WTC11 (cell line): ENCODE measurements around the gene ZNF407. TPM values are rescaled to one million over a fixed set of nuclear protein-coding genes. Genes with fewer than 3 reads are reported as not detected.

Experiments
- ATAC-seq: fragments of 200-7000 bp; cut with Tn5 transposase; 2 replicates; pipeline ENCODE4 v1.10.0; 2021; ENCODE audit warnings: mild to moderate bottlenecking, moderate library complexity
- CTCF ChIA-PET: fragments of 300-600 bp; sonication (Branson Sonifier 250); formaldehyde crosslinking; loops from one replicate; lab custom pipeline; 2021; ENCODE audit warnings: antibody characterized with exemption; lab: Charles Lee
- POLR2A ChIA-PET: fragments of 350-600 bp; sonication (Branson Sonifier 250); formaldehyde crosslinking; loops from one replicate; lab custom pipeline; 2021; ENCODE audit warnings: antibody characterized with exemption; lab: Charles Lee
- DNase-seq: peaks from one replicate; pipeline ENCODE4 v3.0.0; 2021; ENCODE audit warnings: low spot score
- H3K27ac Mint-ChIP-seq: 2 replicates; pipeline ENCODE4 v1.8.0; 2021; ENCODE audit warnings: mixed read lengths
- H3K27me3 Mint-ChIP-seq: 2 replicates; pipeline ENCODE4 v1.8.0; 2021; ENCODE audit warnings: low read depth, mild to moderate bottlenecking, moderate library complexity, mixed read lengths
- H3K36me3 Mint-ChIP-seq: 2 replicates; pipeline ENCODE4 v1.8.0; 2021; ENCODE audit warnings: mixed read lengths
- H3K4me1 Mint-ChIP-seq: 2 replicates; pipeline ENCODE4 v1.8.0; 2022; ENCODE audit warnings: mixed read lengths
- H3K4me3 Mint-ChIP-seq: 2 replicates; pipeline ENCODE4 v1.8.0; 2021; ENCODE audit warnings: mild to moderate bottlenecking, moderate library complexity, mixed read lengths
- H3K9me3 Mint-ChIP-seq: 2 replicates; pipeline ENCODE4 v1.8.0; 2021; ENCODE audit warnings: mixed read lengths
- AFF4 ChIP-seq: sonication (generic); formaldehyde crosslinking; IDR thresholded peaks from 2 replicates; pipeline ENCODE4 v1.8.1; 2023; ENCODE audit warnings: mild to moderate bottlenecking, missing genetic modification reagents, borderline replicate concordance
- E2F5 ChIP-seq: sonication (generic); formaldehyde crosslinking; IDR thresholded peaks from 2 replicates; pipeline ENCODE4 v1.8.1; 2022; ENCODE audit warnings: mild to moderate bottlenecking, moderate library complexity, missing genetic modification reagents
- EMX1 ChIP-seq: fragments of 250-450 bp; sonication (Bioruptor Pico); IDR thresholded peaks from 2 replicates; pipeline ENCODE4 v1.8.0; 2021; ENCODE audit warnings: mild to moderate bottlenecking
- GRHL2 ChIP-seq: fragments of 250-450 bp; sonication (Bioruptor Pico); IDR thresholded peaks from 2 replicates; pipeline ENCODE4 v1.8.0; 2022; ENCODE audit warnings: mild to moderate bottlenecking, moderate library complexity; ENCODE audit not compliant: insufficient replicate concordance, severe bottlenecking
- JAZF1 ChIP-seq: fragments of 250-450 bp; sonication (Bioruptor Pico); IDR thresholded peaks from 2 replicates; pipeline ENCODE4 v1.9.0; 2021; ENCODE audit warnings: moderate library complexity, mild to moderate bottlenecking, inconsistent platforms
- MYBL2 ChIP-seq: sonication (generic); formaldehyde crosslinking; IDR thresholded peaks from 2 replicates; pipeline ENCODE4 v1.8.1; 2023; ENCODE audit warnings: mild to moderate bottlenecking, moderate library complexity, missing genetic modification reagents
- NFATC4 ChIP-seq: fragments of 250-450 bp; sonication (Bioruptor Pico); IDR thresholded peaks from 2 replicates; pipeline ENCODE4 v1.9.0; 2021; ENCODE audit warnings: mild to moderate bottlenecking
- NR1H2 ChIP-seq: sonication (generic); formaldehyde crosslinking; IDR thresholded peaks from 2 replicates; pipeline ENCODE4 v1.9.0; 2021; ENCODE audit warnings: mild to moderate bottlenecking, moderate library complexity, missing genetic modification reagents
- NR3C1 ChIP-seq: sonication (generic); formaldehyde crosslinking; conservative IDR thresholded peaks from 2 replicates; pipeline ENCODE4 v1.8.1; 2023; ENCODE audit warnings: low read depth, mild to moderate bottlenecking, missing genetic modification reagents
- OVOL2 ChIP-seq: fragments of 250-450 bp; sonication (Bioruptor Pico); IDR thresholded peaks from 2 replicates; pipeline ENCODE4 v1.9.0; 2021; ENCODE audit warnings: mild to moderate bottlenecking, borderline replicate concordance
- ZNF138 ChIP-seq: sonication (generic); formaldehyde crosslinking; conservative IDR thresholded peaks from 2 replicates; pipeline ENCODE4 v1.8.1; 2022; ENCODE audit warnings: mild to moderate bottlenecking, moderate library complexity, missing genetic modification reagents
- ZNF263 ChIP-seq: sonication (generic); formaldehyde crosslinking; IDR thresholded peaks from 2 replicates; pipeline ENCODE4 v1.8.1; 2022; ENCODE audit warnings: low read depth, mild to moderate bottlenecking, moderate library complexity, missing genetic modification reagents
- ZNF317 ChIP-seq: sonication (generic); formaldehyde crosslinking; IDR thresholded peaks from 2 replicates; pipeline ENCODE4 v1.8.1; 2023; ENCODE audit warnings: low read depth, mild to moderate bottlenecking, moderate library complexity, missing genetic modification reagents, borderline replicate concordance
- ZNF532 ChIP-seq: fragments of 250-450 bp; sonication (Bioruptor Pico); IDR thresholded peaks from 2 replicates; pipeline ENCODE4 v1.9.0; 2021; ENCODE audit warnings: mild to moderate bottlenecking, borderline replicate concordance
- total RNA-seq: library from RNA; stranded (reverse); gene quantifications from 3 replicates; pipeline ENCODE4 v1.2.3, GENCODE V29; 2021
- TF ChIP-seq, protein P1 (sequence below): fragments of 250-450 bp; sonication (Bioruptor Pico); IDR thresholded peaks from 2 replicates; pipeline ENCODE4 v1.9.0; 2021; ENCODE audit warnings: moderate library complexity, mild to moderate bottlenecking, inconsistent platforms, borderline replicate concordance
- TF ChIP-seq, protein P2 (sequence below): fragments of 200-600 bp; IDR thresholded peaks from 2 replicates; pipeline ENCODE4 v1.8.0; 2022; ENCODE audit warnings: antibody characterized with exemption
- TF ChIP-seq, protein P3 (sequence below): sonication (generic); formaldehyde crosslinking; conservative IDR thresholded peaks from 2 replicates; pipeline ENCODE4 v1.8.1; 2023; ENCODE audit warnings: mild to moderate bottlenecking, low read depth, missing genetic modification reagents, moderate library complexity

ZNF407 gene
- total RNA-seq, 1 experiment from 2014 or later, result 6.5 TPM

DNA sequence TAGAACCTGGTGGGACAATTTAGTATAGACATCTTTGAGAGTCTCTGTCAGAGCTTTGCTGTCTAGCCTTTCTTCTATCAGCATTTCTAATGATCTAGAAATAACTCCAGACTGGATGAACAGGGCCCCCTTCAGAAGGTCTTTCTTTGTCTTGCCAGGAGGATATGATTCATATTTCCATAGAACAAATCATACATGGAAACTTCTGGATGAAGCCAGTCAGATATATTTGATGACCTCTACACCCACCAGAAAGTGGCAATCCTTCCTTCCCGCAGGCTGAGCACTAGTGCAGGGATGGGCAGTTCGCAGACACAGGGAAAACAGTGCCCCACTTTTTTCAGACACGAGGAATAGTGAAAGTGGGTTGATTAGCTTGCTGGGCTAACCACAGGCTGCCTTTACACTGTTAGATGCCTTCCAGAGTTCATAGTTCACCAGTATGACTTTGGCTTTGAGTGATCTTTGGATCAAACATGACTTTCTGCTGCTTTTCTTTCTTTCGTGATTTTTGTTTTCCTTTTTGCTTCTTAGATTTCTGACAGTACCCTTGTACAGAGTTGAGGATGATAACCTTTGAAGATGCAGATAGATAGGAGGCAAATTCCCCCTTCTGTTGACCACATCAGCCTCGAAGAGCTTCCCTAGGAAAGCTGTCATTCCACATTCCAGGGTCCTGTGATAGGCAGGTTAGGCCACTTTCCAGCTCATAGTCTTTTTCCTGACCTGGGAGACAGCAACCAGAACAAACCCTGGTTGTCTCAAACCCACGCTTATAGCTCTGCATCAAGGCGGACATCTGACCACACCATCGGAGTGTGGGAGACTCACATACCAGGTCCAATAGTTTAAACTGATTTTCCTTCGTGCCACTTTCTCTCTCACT is 237.0 kb downstream of the ZNF407 start:
- ChIA-PET POLR2A (no interaction called here), CTCF (interaction anchor here (3.5 kb wide), 1 partner anchor 15 kb away, joined by 27 read pairs; no protein-coding TSS in a partner anchor)
- no peak for ATAC-seq
- no peak for DNase-seq
- Mint-ChIP-seq H3K4me1 (peaks cover 17% of the 10 kb centered on the region), H3K9me3 (no peaks in the 10 kb centered on the region), H3K27ac (no peak overlapping the region), H3K4me3 (no peak overlapping the region), H3K36me3 (no peaks in the 10 kb centered on the region), H3K27me3 (no peaks in the 10 kb centered on the region)
- TF ChIP-seq OVOL2 (CRISPR knock-in tag) (no peak), GRHL2 (CRISPR knock-in tag) (no peak), JAZF1 (CRISPR knock-in tag) (no peak)

DNA sequence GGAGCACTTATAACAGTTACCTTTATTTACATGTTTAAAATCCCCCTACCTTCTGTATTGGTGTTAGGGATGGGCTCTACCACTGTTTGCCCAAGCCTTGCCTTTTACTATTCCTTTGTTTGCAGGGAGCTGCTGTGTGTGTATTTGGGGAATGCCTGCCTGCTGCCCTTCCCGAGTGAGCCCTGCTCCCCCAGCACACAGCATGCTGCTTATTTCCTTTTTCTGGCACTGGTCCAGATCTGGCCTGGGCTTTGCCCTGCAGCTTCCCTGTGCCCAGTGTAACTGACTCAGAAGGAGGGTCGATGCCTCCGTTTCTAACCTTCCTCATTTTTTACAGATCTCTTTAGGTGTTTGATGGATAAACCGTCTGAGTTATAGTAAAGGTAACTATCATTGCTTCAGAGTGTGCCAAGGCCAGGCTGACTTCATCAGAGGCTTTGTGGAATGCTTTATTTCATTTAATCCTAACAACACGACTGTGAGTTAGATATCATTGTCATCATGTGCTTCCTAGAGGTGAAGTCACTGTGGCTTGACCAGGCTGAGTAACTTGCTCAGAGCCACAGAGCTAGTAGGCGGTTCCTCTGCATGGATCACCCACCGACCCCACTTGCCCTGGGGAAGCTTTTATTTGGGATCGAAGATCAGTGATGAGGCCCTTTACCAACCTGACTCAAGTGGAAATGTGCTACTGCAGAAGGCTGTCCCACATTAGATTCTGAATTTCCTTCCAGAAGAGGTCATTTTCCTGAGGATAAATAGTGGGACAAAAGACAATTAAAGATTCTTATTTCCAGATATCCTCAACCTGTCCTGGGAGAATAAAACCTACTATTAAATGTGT is 238.8 kb downstream of the ZNF407 start:
- Mint-ChIP-seq H3K4me1 (peaks cover 27% of the 10 kb centered on the region), H3K27me3 (no peaks in the 10 kb centered on the region), H3K9me3 (no peaks in the 10 kb centered on the region), H3K4me3 (no peak overlapping the region), H3K36me3 (no peaks in the 10 kb centered on the region), H3K27ac (no peak overlapping the region)
- ATAC-seq (peak; percentile 80), DNase-seq (no peak)
- CTCF ChIA-PET, result interaction anchor here (3.5 kb wide), 1 partner anchor 17 kb away, joined by 27 read pairs; no protein-coding TSS in a partner anchor
- POLR2A ChIA-PET, result no interaction called here
- TF ChIP-seq ZNF138 (CRISPR knock-in tag) (no peak), NFATC4 (CRISPR knock-in tag) (no peak), NR1H2 (no peak), AFF4 (CRISPR knock-in tag) (no peak), ZNF317 (CRISPR knock-in tag) (no peak), NR3C1 (CRISPR knock-in tag) (no peak), EMX1 (CRISPR knock-in tag) (no peak), ZNF532 (CRISPR knock-in tag) (no peak), E2F5 (CRISPR knock-in tag) (no peak), MYBL2 (no peak), ZNF263 (CRISPR knock-in tag) (no peak)
- TF ChIP-seq, protein P1, sequence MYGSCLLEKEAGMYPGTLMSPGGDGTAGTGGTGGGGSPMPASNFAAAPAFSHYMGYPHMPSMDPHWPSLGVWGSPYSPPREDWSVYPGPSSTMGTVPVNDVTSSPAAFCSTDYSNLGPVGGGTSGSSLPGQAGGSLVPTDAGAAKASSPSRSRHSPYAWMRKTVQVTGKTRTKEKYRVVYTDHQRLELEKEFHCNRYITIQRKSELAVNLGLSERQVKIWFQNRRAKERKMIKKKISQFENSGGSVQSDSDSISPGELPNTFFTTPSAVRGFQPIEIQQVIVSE (CRISPR knock-in tag), result no peak
- TF ChIP-seq, protein P2, sequence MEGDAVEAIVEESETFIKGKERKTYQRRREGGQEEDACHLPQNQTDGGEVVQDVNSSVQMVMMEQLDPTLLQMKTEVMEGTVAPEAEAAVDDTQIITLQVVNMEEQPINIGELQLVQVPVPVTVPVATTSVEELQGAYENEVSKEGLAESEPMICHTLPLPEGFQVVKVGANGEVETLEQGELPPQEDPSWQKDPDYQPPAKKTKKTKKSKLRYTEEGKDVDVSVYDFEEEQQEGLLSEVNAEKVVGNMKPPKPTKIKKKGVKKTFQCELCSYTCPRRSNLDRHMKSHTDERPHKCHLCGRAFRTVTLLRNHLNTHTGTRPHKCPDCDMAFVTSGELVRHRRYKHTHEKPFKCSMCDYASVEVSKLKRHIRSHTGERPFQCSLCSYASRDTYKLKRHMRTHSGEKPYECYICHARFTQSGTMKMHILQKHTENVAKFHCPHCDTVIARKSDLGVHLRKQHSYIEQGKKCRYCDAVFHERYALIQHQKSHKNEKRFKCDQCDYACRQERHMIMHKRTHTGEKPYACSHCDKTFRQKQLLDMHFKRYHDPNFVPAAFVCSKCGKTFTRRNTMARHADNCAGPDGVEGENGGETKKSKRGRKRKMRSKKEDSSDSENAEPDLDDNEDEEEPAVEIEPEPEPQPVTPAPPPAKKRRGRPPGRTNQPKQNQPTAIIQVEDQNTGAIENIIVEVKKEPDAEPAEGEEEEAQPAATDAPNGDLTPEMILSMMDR, result no peak
- TF ChIP-seq, protein P3, sequence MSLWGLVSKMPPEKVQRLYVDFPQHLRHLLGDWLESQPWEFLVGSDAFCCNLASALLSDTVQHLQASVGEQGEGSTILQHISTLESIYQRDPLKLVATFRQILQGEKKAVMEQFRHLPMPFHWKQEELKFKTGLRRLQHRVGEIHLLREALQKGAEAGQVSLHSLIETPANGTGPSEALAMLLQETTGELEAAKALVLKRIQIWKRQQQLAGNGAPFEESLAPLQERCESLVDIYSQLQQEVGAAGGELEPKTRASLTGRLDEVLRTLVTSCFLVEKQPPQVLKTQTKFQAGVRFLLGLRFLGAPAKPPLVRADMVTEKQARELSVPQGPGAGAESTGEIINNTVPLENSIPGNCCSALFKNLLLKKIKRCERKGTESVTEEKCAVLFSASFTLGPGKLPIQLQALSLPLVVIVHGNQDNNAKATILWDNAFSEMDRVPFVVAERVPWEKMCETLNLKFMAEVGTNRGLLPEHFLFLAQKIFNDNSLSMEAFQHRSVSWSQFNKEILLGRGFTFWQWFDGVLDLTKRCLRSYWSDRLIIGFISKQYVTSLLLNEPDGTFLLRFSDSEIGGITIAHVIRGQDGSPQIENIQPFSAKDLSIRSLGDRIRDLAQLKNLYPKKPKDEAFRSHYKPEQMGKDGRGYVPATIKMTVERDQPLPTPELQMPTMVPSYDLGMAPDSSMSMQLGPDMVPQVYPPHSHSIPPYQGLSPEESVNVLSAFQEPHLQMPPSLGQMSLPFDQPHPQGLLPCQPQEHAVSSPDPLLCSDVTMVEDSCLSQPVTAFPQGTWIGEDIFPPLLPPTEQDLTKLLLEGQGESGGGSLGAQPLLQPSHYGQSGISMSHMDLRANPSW (CRISPR knock-in tag), result no peak
